ENCODE data around the gene PPP6R2.
A peak's percentile ranks its signal among the peaks of the same experiment; 100 is the strongest.

Gene PPP6R2

GRCh38 chr22:50432131-50432876 lies 89.2 kb downstream of the PPP6R2 start:
- peak; percentile 25 for DNase-seq (ENCODE audit: low spot score)

- DNase-seq (ENCODE audit: low spot score), result peak; percentile 27
These were observed 89.9 kb downstream of the PPP6R2 start for GRCh38 chr22:50432877-50433510.

GRCh38 chr22:50434849-50435248 lies 91.7 kb downstream of the PPP6R2 start:
- peak; percentile 29 for DNase-seq (ENCODE audit: low spot score)

GRCh38 chr22:50435291-50436014 lies 92.3 kb downstream of the PPP6R2 start:
- peak; percentile 29 for DNase-seq (ENCODE audit: low spot score)

GRCh38 chr22:50436015-50436830 lies 93.1 kb downstream of the PPP6R2 start:
- DNase-seq (ENCODE audit: low spot score), result no peak

- no peak for DNase-seq (ENCODE audit: low spot score)
These were observed 93.8 kb downstream of the PPP6R2 start for GRCh38 chr22:50436841-50437341.

- no peak for DNase-seq (ENCODE audit: low spot score)
These were observed 94.6 kb downstream of the PPP6R2 start for GRCh38 chr22:50437511-50438304.

GRCh38 chr22:50438305-50439275 lies 95.5 kb downstream of the PPP6R2 start:
- DNase-seq (ENCODE audit: low spot score), result no peak

- DNase-seq (ENCODE audit: low spot score), result no peak
These were observed 96.3 kb downstream of the PPP6R2 start for GRCh38 chr22:50439314-50439870.

GRCh38 chr22:50439871-50440331 lies 96.8 kb downstream of the PPP6R2 start:
- DNase-seq (ENCODE audit: low spot score), result no peak

GRCh38 chr22:50440544-50441249 lies 97.6 kb downstream of the PPP6R2 start:
- DNase-seq (ENCODE audit: low spot score), result no peak

GRCh38 chr22:50441428-50441993 lies 98.4 kb downstream of the PPP6R2 start:
- DNase-seq (ENCODE audit: low spot score), result no peak

GRCh38 chr22:50443197-50443596 lies 100.1 kb downstream of the PPP6R2 start:
- DNase-seq (ENCODE audit: low spot score), result no peak

- DNase-seq (ENCODE audit: low spot score), result no peak
These were observed 100.9 kb downstream of the PPP6R2 start for GRCh38 chr22:50443801-50444625.

GRCh38 chr22:50444663-50445062 lies 101.5 kb downstream of the PPP6R2 start:
- no peak for DNase-seq (ENCODE audit: low spot score)

GRCh38 chr22:50445071-50445879 lies 102.1 kb downstream of the PPP6R2 start:
- DNase-seq (ENCODE audit: low spot score), result no peak

Measured in D341Med (cell line).